GM12864 (cell line): ENCODE measurements around the gene RIPOR2.
A peak's percentile ranks its signal among the peaks of the same experiment; 100 is the strongest.
"Not testable (repeated sequence)": the region's sequence is repeated elsewhere in the genome, so short reads cannot be mapped to it uniquely, and the experiment has no call there.

Experiments used
- DNase-seq: peaks from one replicate; pipeline ENCODE4 v3.0.0-alpha.2; 2011; ENCODE audit warnings: low read depth
- H3K4me3 ChIP-seq: 2 replicates; pipeline ENCODE4 v1.5.1; 2011; ENCODE audit warnings: mild to moderate bottlenecking, low read depth, low read length, control low read depth
- CTCF ChIP-seq: IDR thresholded peaks from 2 replicates; pipeline ENCODE4 v1.5.1; 2011; ENCODE audit warnings: low read depth, mild to moderate bottlenecking, moderate library complexity, low read length, control low read depth, inconsistent platforms; ENCODE audit errors: missing control alignments

RIPOR2 gene

DNA sequence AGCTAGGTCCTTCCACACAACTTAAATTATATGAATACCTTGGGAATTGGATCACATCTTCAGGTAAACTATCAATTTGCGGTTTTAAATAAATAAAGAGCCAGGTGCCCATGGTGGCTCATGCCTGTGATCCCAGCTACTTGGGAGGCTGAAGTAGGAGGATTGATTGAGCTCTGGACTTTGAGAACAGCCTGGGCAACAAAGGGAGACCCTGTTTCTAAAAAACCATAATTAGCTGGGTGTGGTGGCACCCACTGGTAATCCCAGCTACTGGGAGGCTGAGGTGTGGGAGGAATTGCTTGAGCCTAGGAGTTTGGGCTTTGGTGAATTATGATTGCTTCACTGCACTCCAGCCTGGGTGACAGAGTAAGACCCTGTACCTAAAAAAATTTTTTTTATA, 157.6 kb downstream of the RIPOR2 start:
- peak overlapping the region; percentile 30 for H3K4me3 ChIP-seq
- no peak for DNase-seq
- TF ChIP-seq CTCF = no peak

DNA sequence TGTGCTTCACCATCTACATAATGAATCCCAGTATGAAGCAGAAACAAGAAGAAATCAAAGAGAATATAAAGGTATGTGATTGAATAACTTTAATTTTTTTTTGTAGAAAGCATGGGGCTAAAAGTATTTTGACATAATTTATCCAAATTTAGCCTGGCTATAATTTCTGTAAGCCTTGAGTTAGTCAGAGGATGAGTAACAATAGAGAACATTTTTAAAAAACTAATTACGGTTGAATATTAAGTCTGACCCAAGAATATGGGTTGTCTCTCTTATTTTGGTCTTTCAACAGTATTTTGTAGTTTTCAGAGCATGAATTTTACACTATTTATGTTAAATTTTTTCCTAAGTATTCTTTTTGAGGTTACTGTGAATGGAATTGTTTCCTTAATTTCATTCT, 158.5 kb downstream of the RIPOR2 start:
- no peak for TF ChIP-seq CTCF
- DNase-seq = no peak
- H3K4me3 ChIP-seq = peak overlapping the region; percentile 79; the same call in 1 of the 2 replicates

DNA sequence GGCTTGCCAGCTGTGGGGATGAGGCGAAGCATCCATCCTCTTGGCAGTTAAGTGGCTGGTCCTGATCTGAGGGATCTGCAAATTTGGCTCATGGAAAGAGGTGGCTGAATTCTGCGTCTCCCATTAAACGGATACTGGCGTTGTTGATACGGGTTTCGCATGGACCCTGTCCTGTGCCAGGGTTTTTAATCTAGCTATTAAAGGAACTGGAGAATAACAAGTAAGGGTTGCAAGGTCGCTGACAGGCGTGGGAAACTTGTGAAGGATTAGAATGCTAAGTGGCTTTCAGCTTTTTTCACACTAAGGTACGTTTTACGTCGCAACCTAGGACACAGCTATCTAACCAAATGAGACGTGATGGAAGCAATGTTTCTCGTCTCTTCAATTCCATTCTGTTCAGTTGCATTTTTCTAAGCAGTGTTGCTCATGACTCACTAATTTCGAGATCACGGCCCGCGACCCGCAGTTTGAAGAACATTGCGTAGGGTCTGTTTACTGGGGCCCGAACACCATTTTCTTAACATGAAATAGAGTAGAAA, 160.2 kb downstream of the RIPOR2 start:
- H3K4me3 ChIP-seq = peak overlapping the region; percentile 79
- TF ChIP-seq CTCF = no peak
- DNase-seq = no peak

- peak; percentile 83 for DNase-seq
- TF ChIP-seq CTCF = no peak
- peak within 1 kb of the TSS; percentile 79 for H3K4me3 ChIP-seq
Measured at GRCh38 chr6:24774696-24775519, 160.9 kb downstream of the RIPOR2 start, which contains the start of gene GMNN. GMNN (plus strand) TSS chr6:24774937; CDS start chr6:24777247, 2,310 bp downstream.

GRCh38 chr6:24768361-24768760, 167.4 kb downstream of the RIPOR2 start:
- DNase-seq = no peak
- TF ChIP-seq CTCF = no peak
- H3K4me3 ChIP-seq = no peak overlapping the region

DNA sequence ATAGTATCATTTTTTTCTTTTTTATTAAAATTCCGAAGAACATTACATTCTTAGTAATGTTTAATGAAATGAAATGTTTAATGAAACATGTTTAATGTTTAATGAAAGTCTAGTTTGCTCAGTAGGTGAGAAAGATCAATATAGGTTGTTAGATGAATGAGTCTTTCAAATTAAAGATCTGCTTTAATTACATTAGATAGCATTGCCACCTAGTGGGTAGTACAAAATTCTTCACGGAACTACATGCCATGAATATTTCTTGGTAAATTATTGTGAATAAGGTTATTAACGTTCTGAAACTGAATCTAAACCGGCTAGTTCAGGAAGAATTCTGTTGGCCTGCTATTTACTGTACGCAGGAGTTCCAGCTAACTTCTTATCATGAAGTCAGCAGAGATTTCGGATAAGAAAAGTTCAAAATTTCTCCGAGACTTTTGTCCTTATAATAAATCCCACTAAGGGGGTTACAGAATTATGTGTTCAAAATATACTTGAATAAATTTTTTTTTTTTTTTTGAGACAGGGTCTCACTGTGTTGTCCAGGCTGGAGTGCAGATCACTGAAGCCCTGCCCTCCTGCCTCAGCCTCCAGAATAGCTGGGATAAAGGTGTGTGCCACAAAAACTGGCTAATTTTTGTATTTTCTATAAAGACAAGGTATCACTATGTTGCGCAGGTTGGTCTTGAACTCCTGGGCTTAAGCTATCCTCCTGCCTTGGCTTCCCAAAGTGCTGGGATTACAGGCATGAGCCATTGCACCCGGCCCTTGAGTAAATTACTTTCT, 168.9 kb downstream of the RIPOR2 start:
- H3K4me3 ChIP-seq = no peak overlapping the region
- TF ChIP-seq CTCF = peak; percentile 35
- no peak for DNase-seq

DNA sequence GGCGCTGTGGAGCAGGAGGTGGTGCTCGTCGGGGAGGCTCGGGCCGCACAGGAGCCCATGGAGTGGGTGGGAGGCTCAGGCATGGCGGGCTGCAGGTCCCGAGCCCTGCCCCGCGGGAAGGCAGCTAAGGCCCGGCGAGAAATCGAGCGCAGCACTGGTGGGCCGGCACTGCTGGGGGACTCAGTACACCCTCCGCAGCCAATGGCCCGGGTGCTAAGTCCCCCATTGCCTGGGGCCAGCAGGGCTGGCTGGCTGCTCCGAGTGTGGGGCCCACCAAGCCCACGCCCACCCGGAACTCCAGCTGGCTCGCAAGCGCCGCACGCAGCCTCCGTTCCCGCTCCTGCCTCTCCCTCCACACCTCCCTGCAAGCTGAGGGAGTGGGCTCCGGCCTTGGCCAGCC, 169.8 kb downstream of the RIPOR2 start:
- H3K4me3 ChIP-seq, DNase-seq: not testable (repeated sequence)

GRCh38 chr6:24764833-24765828, 170.6 kb downstream of the RIPOR2 start:
- DNase-seq, H3K4me3 ChIP-seq: not testable (repeated sequence)
